K562 (cell line): ENCODE data around the gene LTBP1. TPM values are rescaled to one million over a fixed set of nuclear protein-coding genes. Genes with fewer than 3 reads are reported as not detected.
A peak's percentile ranks its signal among the peaks of the same experiment; 100 is the strongest.

Experiments
- ATAC-seq: fragments of 200-7000 bp; cut with Tn5 transposase; 3 replicates; pipeline ENCODE4 v1.9.1; 2020; ENCODE audit warnings: moderate library complexity
- BruUV-seq: library from RNA; stranded (reverse); fragments of 400-500 nt; replicated peaks from 2 replicates; lab custom pipeline; 2021; lab: Mats Ljungman, UMichigan
- CTCF ChIA-PET: fragments of 300-600 bp; formaldehyde crosslinking; extraction: SDS; loops from one replicate; lab custom pipeline; 2021; ENCODE audit warnings: low intra/inter-chr PET ratio; lab: Yijun Ruan, JAX
- POLR2A ChIA-PET: fragments of 300-600, 350-650 bp; sonication (Branson Sonifier 250); formaldehyde crosslinking; extraction: SDS; loops from one replicate; lab custom pipeline; 2021; ENCODE audit warnings: antibody characterized with exemption, inconsistent platforms; lab: Yijun Ruan, JAX
- DNase-seq, 4 experiments: peaks; one replicate each; pipeline versions ENCODE4 v3.0.0 to v3.0.0-alpha.2; 2011 to 2018; ENCODE audit warnings: low spot score in 3 of 4, mixed read lengths in 3 of 4; ENCODE audit errors: extremely low read depth in 1 of 4
- FAIRE-seq: peaks from 2 replicates; lab custom pipeline; 2011; peaks lifted over from hg19 to GRCh38; lab: Jason Lieb, UNC
- H2AFZ ChIP-seq: 2 replicates; pipeline ENCODE4 v1.6.0; 2011; ENCODE audit warnings: low read depth, low read length, control low read depth, inconsistent platforms
- H3K27ac ChIP-seq: fragments of 200-600 bp; 3 replicates; pipeline ENCODE4 v1.8.0; 2011; ENCODE audit warnings: low read depth, mild to moderate bottlenecking, control low read depth, inconsistent platforms, low read length, moderate library complexity, mixed read lengths; ENCODE audit errors: extremely low read depth
- H3K27me3 ChIP-seq, 2 experiments: fragments of 300-600 bp in 1 of 2; 2 replicates in 1 of 2; 3 replicates in 1 of 2; pipeline versions ENCODE4 v1.6.0 to v1.8.0; 2011; ENCODE audit warnings: inconsistent platforms in 2 of 2, low read length in 2 of 2, mild to moderate bottlenecking in 1 of 2, mixed read lengths in 1 of 2, moderate library complexity in 1 of 2; ENCODE audit not compliant: control insufficient read depth in 2 of 2, insufficient read depth in 2 of 2
- H3K36me3 ChIP-seq: fragments of 300-600 bp; 3 replicates; pipeline ENCODE4 v1.8.0; 2011; ENCODE audit warnings: mild to moderate bottlenecking, low read length, inconsistent platforms; ENCODE audit not compliant: control insufficient read depth, insufficient read depth
- H3K4me1 ChIP-seq, 2 experiments: fragments of 200-600 bp in 1 of 2; replicated peaks in 1 of 2; 2 replicates in 1 of 2; 3 replicates in 1 of 2; pipeline versions ENCODE4 v1.5.1 to v1.8.0; 2011; ENCODE audit warnings: inconsistent platforms in 2 of 2, low read length in 2 of 2, mild to moderate bottlenecking in 1 of 2, mixed read lengths in 1 of 2, moderate library complexity in 1 of 2; ENCODE audit not compliant: control insufficient read depth in 2 of 2, insufficient read depth in 2 of 2
- H3K4me2 ChIP-seq: 2 replicates; pipeline ENCODE4 v1.6.1; 2011; ENCODE audit warnings: low read length, control low read depth, inconsistent platforms, mixed read lengths; ENCODE audit not compliant: insufficient read depth
- H3K4me3 ChIP-seq: fragments of 200-600 bp; sonication (generic), shearing (Covaris generic); 2 replicates; pipeline ENCODE4 v1.5.1; 2016; ENCODE audit warnings: control low read depth, inconsistent platforms
- H3K79me2 ChIP-seq: fragments of 200-600 bp; 3 replicates; pipeline ENCODE4 v1.8.0; 2011; ENCODE audit warnings: low read length, inconsistent platforms; ENCODE audit not compliant: control insufficient read depth, insufficient read depth
- H3K9ac ChIP-seq, 2 experiments: 2 replicates each; pipeline versions ENCODE4 v1.6.0 to v1.6.1; 2011; ENCODE audit warnings: low read depth in 2 of 2, low read length in 2 of 2, control low read depth in 1 of 2, inconsistent platforms in 1 of 2, mild to moderate bottlenecking in 1 of 2, mixed read lengths in 1 of 2; ENCODE audit not compliant: insufficient read depth in 1 of 2
- H3K9me1 ChIP-seq: one replicate; pipeline ENCODE4 v1.6.0; 2011; ENCODE audit warnings: inconsistent platforms, mild to moderate bottlenecking, low read length, moderate library complexity; ENCODE audit not compliant: control insufficient read depth, insufficient read depth
- H3K9me3 ChIP-seq: replicated peaks from 2 replicates; pipeline ENCODE4 v1.5.1; 2011; ENCODE audit warnings: low read depth, low read length, inconsistent platforms; ENCODE audit not compliant: control insufficient read depth, insufficient read depth
- H4K20me1 ChIP-seq: replicated peaks from 2 replicates; pipeline ENCODE4 v1.6.1; 2011; ENCODE audit warnings: low read length, inconsistent platforms, mixed read lengths; ENCODE audit not compliant: control insufficient read depth, insufficient read depth
- KLF13 ChIP-seq: fragments of 450-650 bp; IDR thresholded peaks from 2 replicates; pipeline ENCODE4 v1.6.1; 2016; ENCODE audit warnings: missing genetic modification characterization, low read depth, mild to moderate bottlenecking, missing compliant biosample characterization, moderate library complexity, borderline replicate concordance
- PCBP1 ChIP-seq: fragments of 200-400 bp; formaldehyde crosslinking; IDR thresholded peaks from 2 replicates; pipeline ENCODE4 v1.6.1; 2018; ENCODE audit warnings: mild to moderate bottlenecking, low read depth, low read length; ENCODE audit not compliant: poor library complexity, severe bottlenecking
- SMARCB1 ChIP-seq: IDR thresholded peaks from 2 replicates; pipeline ENCODE4 v1.6.1; 2011; ENCODE audit warnings: improper control_type of control experiment, low read depth; ENCODE audit not compliant: insufficient read length
- SPI1 ChIP-seq: IDR thresholded peaks from 2 replicates; pipeline ENCODE4 v1.6.1; 2011; ENCODE audit warnings: low read depth, low read length, control low read depth, borderline replicate concordance
- ZNF3 ChIP-seq: fragments of 250-450 bp; sonication (Bioruptor Pico); IDR thresholded peaks from 2 replicates; pipeline ENCODE4 v1.5.0; 2021; ENCODE audit warnings: mild to moderate bottlenecking, moderate library complexity
- WGBS: fragments of 100-300 bp; shearing (Covaris generic); methylation state at CpG from one replicate; pipeline ENCODE4 v1.1.6; 2016; ENCODE audit warnings: low coverage, mixed read lengths; ENCODE audit not compliant: insufficient coverage; ENCODE audit errors: missing lambda C conversion rate; 5-methylcytosine and 5-hydroxymethylcytosine counted together
- in situ Hi-C: fragments of 300-500 bp; cut with MboI; formaldehyde crosslinking; loops from 4 replicates; pipeline ENCODE4 v1.15.0; 2018; ENCODE audit warnings: inconsistent platforms, mixed read lengths
- intact Hi-C: fragments of 100-400 bp; cut with micrococcal nuclease; formaldehyde crosslinking; loops from 2 replicates; pipeline ENCODE4 v1.14.2; 2022
- polyA plus RNA-seq, 8 experiments: library from polyadenylated mRNA; depleted of rRNA in 4 of 8; stranded (reverse) in 5 of 8; unstranded in 3 of 8; fragments of >200 nt; fragmentation: Nextera tagmentation in 2 of 8; fragmentation: Illumina TruSeq in 1 of 8; extraction: Ambion mirVana in 2 of 8; extraction: Trizol in 1 of 8; gene quantifications; 2 replicates each; pipeline versions ENCODE4 v1.2.1 to v1.2.3, GENCODE V29; 2011 to 2014; ENCODE audit warnings: inconsistent platforms in 1 of 8, missing spikeins in 1 of 8
- total RNA-seq, 7 experiments: library from RNA; depleted of rRNA in 6 of 7; stranded (reverse); fragments of >200 nt in 6 of 7; fragmentation: Illumina TruSeq in 2 of 7; extraction: Trizol in 2 of 7; gene quantifications; 2 replicates each; pipeline versions ENCODE4 v1.2.1 to v1.2.3, GENCODE V29; 2011 to 2021; ENCODE audit warnings: low replicate concordance in 1 of 7
- TF ChIP-seq, protein P1 (sequence below): sonication (generic); formaldehyde crosslinking; IDR thresholded peaks from 2 replicates; pipeline ENCODE4 v1.5.0; 2020; ENCODE audit warnings: missing genetic modification reagents
- TF ChIP-seq, protein P2 (sequence below): sonication (generic); IDR thresholded peaks from 2 replicates; pipeline ENCODE4 v1.6.1; 2016
- TF ChIP-seq, protein P3 (sequence below): sonication (generic); formaldehyde crosslinking; IDR thresholded peaks from 2 replicates; pipeline ENCODE4 v1.8.1; 2023; ENCODE audit warnings: mild to moderate bottlenecking, missing genetic modification reagents

LTBP1 gene
- total and polyA plus RNA-seq, 9 of the 15 experiments (the other 6 are each of a cell fraction or from before 2014, with no cell fraction given): 3.6 to 16.4 (median 8.5) TPM

DNA sequence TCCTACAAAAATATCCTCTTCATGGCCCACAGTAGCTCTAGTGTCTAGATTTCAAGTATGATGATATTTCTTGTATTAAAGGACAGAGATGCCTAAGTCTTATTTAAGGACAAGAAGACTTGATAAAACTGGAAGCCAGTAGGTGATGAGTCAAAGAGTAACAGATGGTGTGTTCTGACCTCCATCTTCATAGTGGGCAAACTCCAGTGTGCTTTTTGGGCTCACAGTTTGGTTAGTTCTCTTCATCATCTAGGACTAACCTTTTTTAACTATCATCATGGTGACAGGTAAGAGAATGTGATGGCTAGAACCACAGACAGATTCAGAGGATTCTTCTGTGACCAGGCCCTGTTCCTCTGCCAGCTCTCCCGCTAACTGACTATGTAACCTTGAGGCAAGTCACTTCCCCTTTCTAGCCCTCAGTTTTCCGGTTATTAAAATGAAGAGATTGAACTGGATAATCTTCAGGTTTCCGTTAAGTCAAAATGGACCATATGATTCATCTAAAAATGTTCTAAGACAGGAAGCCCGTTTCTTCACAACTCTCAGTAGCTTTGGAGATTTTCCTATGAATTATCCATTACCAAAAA, 389.4 kb downstream of the LTBP1 start:
- H3K27me3 ChIP-seq: no peaks in the 10 kb centered on the region
- H3K27ac ChIP-seq: no peak overlapping the region
- no peak for DNase-seq
- intact Hi-C loops: no loop called here
- no peaks in the 10 kb centered on the region for H4K20me1 ChIP-seq
- POLR2A ChIA-PET: no interaction called here
- ATAC-seq: no peak
- no peaks in the 10 kb centered on the region for H3K4me1 ChIP-seq
- H2AFZ ChIP-seq: no peak overlapping the region
- H3K4me2 ChIP-seq: no peak overlapping the region
- no peak overlapping the region for H3K4me3 ChIP-seq
- no peaks in the 10 kb centered on the region for H3K9me3 ChIP-seq
- in situ Hi-C loops: no loop called here
- H3K9ac ChIP-seq: no peak overlapping the region
- H3K36me3 ChIP-seq: no peaks in the 10 kb centered on the region
- H3K79me2 ChIP-seq: no peaks in the 10 kb centered on the region
- CTCF ChIA-PET: no interaction called here
- no peak for FAIRE-seq
- 19% methylated on average over 4 of the region's 4 CpGs for WGBS
- H3K9me1 ChIP-seq: no peaks in the 10 kb centered on the region
- BruUV-seq: no TSS peak
- TF ChIP-seq, protein P1, sequence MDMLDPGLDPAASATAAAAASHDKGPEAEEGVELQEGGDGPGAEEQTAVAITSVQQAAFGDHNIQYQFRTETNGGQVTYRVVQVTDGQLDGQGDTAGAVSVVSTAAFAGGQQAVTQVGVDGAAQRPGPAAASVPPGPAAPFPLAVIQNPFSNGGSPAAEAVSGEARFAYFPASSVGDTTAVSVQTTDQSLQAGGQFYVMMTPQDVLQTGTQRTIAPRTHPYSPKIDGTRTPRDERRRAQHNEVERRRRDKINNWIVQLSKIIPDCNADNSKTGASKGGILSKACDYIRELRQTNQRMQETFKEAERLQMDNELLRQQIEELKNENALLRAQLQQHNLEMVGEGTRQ (CRISPR knock-in tag): no peak
- TF ChIP-seq KLF13 (tag) (no peak), SPI1 (peak; percentile 96), PCBP1 (no peak), ZNF3 (peak; percentile 84), SMARCB1 (no peak)
- TF ChIP-seq, protein P2, sequence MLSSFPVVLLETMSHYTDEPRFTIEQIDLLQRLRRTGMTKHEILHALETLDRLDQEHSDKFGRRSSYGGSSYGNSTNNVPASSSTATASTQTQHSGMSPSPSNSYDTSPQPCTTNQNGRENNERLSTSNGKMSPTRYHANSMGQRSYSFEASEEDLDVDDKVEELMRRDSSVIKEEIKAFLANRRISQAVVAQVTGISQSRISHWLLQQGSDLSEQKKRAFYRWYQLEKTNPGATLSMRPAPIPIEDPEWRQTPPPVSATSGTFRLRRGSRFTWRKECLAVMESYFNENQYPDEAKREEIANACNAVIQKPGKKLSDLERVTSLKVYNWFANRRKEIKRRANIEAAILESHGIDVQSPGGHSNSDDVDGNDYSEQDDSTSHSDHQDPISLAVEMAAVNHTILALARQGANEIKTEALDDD: peak; percentile 41; the same call in 1 of the 2 replicates
- TF ChIP-seq, protein P3, sequence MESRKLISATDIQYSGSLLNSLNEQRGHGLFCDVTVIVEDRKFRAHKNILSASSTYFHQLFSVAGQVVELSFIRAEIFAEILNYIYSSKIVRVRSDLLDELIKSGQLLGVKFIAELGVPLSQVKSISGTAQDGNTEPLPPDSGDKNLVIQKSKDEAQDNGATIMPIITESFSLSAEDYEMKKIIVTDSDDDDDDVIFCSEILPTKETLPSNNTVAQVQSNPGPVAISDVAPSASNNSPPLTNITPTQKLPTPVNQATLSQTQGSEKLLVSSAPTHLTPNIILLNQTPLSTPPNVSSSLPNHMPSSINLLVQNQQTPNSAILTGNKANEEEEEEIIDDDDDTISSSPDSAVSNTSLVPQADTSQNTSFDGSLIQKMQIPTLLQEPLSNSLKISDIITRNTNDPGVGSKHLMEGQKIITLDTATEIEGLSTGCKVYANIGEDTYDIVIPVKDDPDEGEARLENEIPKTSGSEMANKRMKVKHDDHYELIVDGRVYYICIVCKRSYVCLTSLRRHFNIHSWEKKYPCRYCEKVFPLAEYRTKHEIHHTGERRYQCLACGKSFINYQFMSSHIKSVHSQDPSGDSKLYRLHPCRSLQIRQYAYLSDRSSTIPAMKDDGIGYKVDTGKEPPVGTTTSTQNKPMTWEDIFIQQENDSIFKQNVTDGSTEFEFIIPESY (CRISPR knock-in tag): 0 out of 2 replicates have a peak, but pooled peaks have one; percentile 54
